GM23248 (cell line): ENCODE measurements around the gene PPCDC.

Experiments used
- EZH2 ChIP-seq: fragments of 200-600 bp; sonication (generic); IDR thresholded peaks from 2 replicates; pipeline ENCODE4 v1.6.1; 2018; ENCODE audit warnings: antibody characterized with exemption, mild to moderate bottlenecking; ENCODE audit not compliant: insufficient read depth, poor library complexity, severe bottlenecking
- EZH2phosphoT487 ChIP-seq: fragments of 200-600 bp; sonication (generic); IDR thresholded peaks from 2 replicates; pipeline ENCODE4 v1.6.1; 2018; ENCODE audit warnings: antibody characterized with exemption, moderate library complexity, mild to moderate bottlenecking, low read depth; ENCODE audit not compliant: insufficient read depth

DNA sequence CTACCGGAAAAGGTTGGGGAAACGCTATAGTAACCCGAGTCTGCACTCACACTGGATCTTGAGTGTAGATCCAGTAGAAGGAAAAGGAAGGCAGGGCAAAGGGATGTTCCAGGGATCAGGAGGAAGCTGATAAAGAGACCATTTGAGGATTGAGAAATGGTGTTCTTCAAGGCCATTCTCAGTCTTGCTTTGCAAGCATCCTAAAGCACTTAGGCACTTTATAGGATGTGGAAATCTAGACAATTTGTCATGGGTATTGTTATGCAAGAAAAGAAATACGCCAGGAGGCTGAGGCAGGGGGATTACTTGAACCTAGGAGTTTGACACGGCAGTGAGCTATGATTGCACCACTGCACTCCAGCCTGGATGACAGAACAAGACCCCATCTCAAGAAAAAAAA lies 41.2 kb upstream of the PPCDC start:
- TF ChIP-seq EZH2phosphoT487 (no peak), EZH2 (no peak)
